GM12878 (cell line): Measurements from ENCODE around the gene NIPAL1. TPM values are rescaled to one million over a fixed set of nuclear protein-coding genes. Genes with fewer than 3 reads are reported as not detected.

ENCODE experiments used
- ATAC-seq: fragments of 200-7000 bp; cut with Tn5 transposase; 3 replicates; pipeline ENCODE4 v1.9.1; 2020; ENCODE audit warnings: mild to moderate bottlenecking, moderate library complexity
- BruUV-seq: library from RNA; stranded (reverse); fragments of 400-500 nt; replicated peaks from 2 replicates; lab custom pipeline; 2021; lab: Mats Ljungman, UMichigan
- CTCF ChIA-PET: fragments of 300-600 bp; sonication (Branson Sonifier 250); formaldehyde crosslinking; extraction: SDS; loops from one replicate; lab custom pipeline; 2021; ENCODE audit warnings: inconsistent platforms; lab: Yijun Ruan, JAX
- POLR2A ChIA-PET: fragments of 350-600 bp; formaldehyde crosslinking; extraction: SDS; loops from one replicate; lab custom pipeline; 2021; ENCODE audit warnings: inconsistent platforms; lab: Charles Lee
- RAD21 ChIA-PET: fragments of 300-600 bp; sonication (Branson Sonifier 250); formaldehyde crosslinking; loops from one replicate; lab custom pipeline; 2023; ENCODE audit warnings: antibody characterized with exemption; ENCODE audit not compliant: unreplicated experiment; lab: Charles Lee
- SMC1A ChIA-PET: fragments of 300-600 bp; sonication (Branson Sonifier 250); formaldehyde crosslinking; loops from one replicate; lab custom pipeline; 2023; ENCODE audit not compliant: unreplicated experiment, uncharacterized antibody; lab: Charles Lee
- DNase-seq: peaks from one replicate; pipeline ENCODE4 v3.0.0-alpha.2; 2011; ENCODE audit warnings: low read depth, low spot score
- FAIRE-seq: peaks from 3 replicates; lab custom pipeline; 2011; peaks lifted over from hg19 to GRCh38; lab: Jason Lieb, UNC
- H2AFZ ChIP-seq: 2 replicates; pipeline ENCODE4 v1.6.0; 2011; ENCODE audit warnings: low read depth, low read length, control low read depth; ENCODE audit not compliant: control insufficient read depth
- H3K27ac ChIP-seq: 2 replicates; pipeline ENCODE4 v1.5.1; 2011; ENCODE audit warnings: control low read depth; ENCODE audit not compliant: control insufficient read depth, insufficient read depth
- H3K27me3 ChIP-seq, 2 experiments: replicated peaks in 1 of 2; 2 replicates each; pipeline versions ENCODE4 v1.6.0 to v1.6.1; 2011; ENCODE audit warnings: low read length in 1 of 2; ENCODE audit not compliant: control insufficient read depth in 2 of 2, insufficient read depth in 2 of 2
- H3K36me3 ChIP-seq, 2 experiments: 2 replicates each; pipeline ENCODE4 v1.5.1; 2011; ENCODE audit warnings: low read length in 1 of 2; ENCODE audit not compliant: control insufficient read depth in 2 of 2, insufficient read depth in 2 of 2
- H3K4me1 ChIP-seq: 2 replicates; pipeline ENCODE4 v1.6.1; 2011; ENCODE audit warnings: mild to moderate bottlenecking, low read length, moderate library complexity, mixed read lengths; ENCODE audit not compliant: control insufficient read depth, insufficient read depth
- H3K4me2 ChIP-seq: 2 replicates; pipeline ENCODE4 v1.6.0; 2011; ENCODE audit warnings: control low read depth; ENCODE audit not compliant: control insufficient read depth, insufficient read depth
- H3K4me3 ChIP-seq: fragments of 200-600 bp; sonication (generic); 2 replicates; pipeline ENCODE4 v1.5.1; 2016
- H3K79me2 ChIP-seq: 2 replicates; pipeline ENCODE4 v1.6.0; 2011; ENCODE audit warnings: low read length; ENCODE audit not compliant: control insufficient read depth, insufficient read depth
- H3K9ac ChIP-seq: 2 replicates; pipeline ENCODE4 v1.8.0; 2011; ENCODE audit warnings: low read length, control low read depth, mixed read lengths; ENCODE audit not compliant: control insufficient read depth, insufficient read depth
- H3K9me3 ChIP-seq: replicated peaks from 3 replicates; pipeline ENCODE4 v1.5.1; 2011; ENCODE audit warnings: mild to moderate bottlenecking, low read length; ENCODE audit not compliant: control insufficient read depth, insufficient read depth
- H4K20me1 ChIP-seq: 2 replicates; pipeline ENCODE4 v1.6.0; 2011; ENCODE audit not compliant: control insufficient read depth, insufficient read depth
- ATF7 ChIP-seq: fragments of 450-650 bp; IDR thresholded peaks from 2 replicates; pipeline ENCODE4 v1.6.1; 2016; ENCODE audit warnings: low read depth, mild to moderate bottlenecking
- CBX3 ChIP-seq: fragments of 200-600 bp; sonication (generic); IDR thresholded peaks from 2 replicates; pipeline ENCODE4 v1.6.1; 2016; ENCODE audit warnings: low read depth, borderline replicate concordance
- CEBPB ChIP-seq, 2 experiments: fragments of 150-350 bp in 1 of 2; IDR thresholded peaks; 2 replicates each; pipeline ENCODE4 v1.6.1; 2012 to 2014; ENCODE audit warnings: low read depth in 2 of 2, low read length in 2 of 2, borderline replicate concordance in 1 of 2, inconsistent platforms in 1 of 2
- CHD2 ChIP-seq: IDR thresholded peaks from 2 replicates; pipeline ENCODE4 v1.6.1; 2011; ENCODE audit warnings: low read depth, low read length, improper control_type of control experiment, borderline replicate concordance
- CREB1 ChIP-seq: IDR thresholded peaks from 2 replicates; pipeline ENCODE4 v1.6.1; 2012; ENCODE audit warnings: low read depth, mild to moderate bottlenecking, inconsistent platforms
- DPF2 ChIP-seq: fragments of 450-650 bp; IDR thresholded peaks from 2 replicates; pipeline ENCODE4 v1.6.1; 2017; ENCODE audit warnings: mild to moderate bottlenecking
- GATAD2B ChIP-seq: fragments of 450-650 bp; conservative IDR thresholded peaks from 2 replicates; pipeline ENCODE4 v1.6.1; 2017; ENCODE audit warnings: low read depth, mild to moderate bottlenecking, moderate library complexity
- MYC ChIP-seq: IDR thresholded peaks from 2 replicates; pipeline ENCODE4 v1.6.1; 2011; ENCODE audit warnings: mild to moderate bottlenecking, low read length, moderate library complexity, inconsistent platforms; ENCODE audit not compliant: insufficient read depth, insufficient replicate concordance, insufficient read length, severe bottlenecking
- NFYB ChIP-seq: IDR thresholded peaks from 2 replicates; pipeline ENCODE4 v1.6.1; 2011; ENCODE audit warnings: low read depth, mild to moderate bottlenecking, low read length, improper control_type of control experiment, moderate library complexity; ENCODE audit not compliant: insufficient read depth
- PML ChIP-seq: IDR thresholded peaks from 2 replicates; pipeline ENCODE4 v1.6.1; 2012; ENCODE audit warnings: low read length, inconsistent platforms
- POLR2AphosphoS5 ChIP-seq: IDR thresholded peaks from 2 replicates; pipeline ENCODE4 v1.6.1; 2011; ENCODE audit warnings: mild to moderate bottlenecking, low read length, inconsistent platforms
- RAD21 ChIP-seq: IDR thresholded peaks from 2 replicates; pipeline ENCODE4 v1.6.1; 2011; ENCODE audit warnings: mild to moderate bottlenecking, low read depth, low read length, moderate library complexity; ENCODE audit not compliant: insufficient read depth
- SMARCA5 ChIP-seq: fragments of 450-650 bp; IDR thresholded peaks from 2 replicates; pipeline ENCODE4 v1.6.1; 2017; ENCODE audit warnings: mild to moderate bottlenecking
- SRF ChIP-seq, 2 experiments: IDR thresholded peaks; 2 replicates each; pipeline ENCODE4 v1.6.1; 2011; ENCODE audit warnings: low read depth in 2 of 2, low read length in 2 of 2, mild to moderate bottlenecking in 1 of 2, moderate library complexity in 1 of 2
- TARDBP ChIP-seq: IDR thresholded peaks from 2 replicates; pipeline ENCODE4 v1.6.1; 2016; ENCODE audit warnings: borderline replicate concordance
- TCF3 ChIP-seq: IDR thresholded peaks from 2 replicates; pipeline ENCODE4 v1.6.1; 2012; ENCODE audit warnings: low read depth, mild to moderate bottlenecking, low read length, borderline replicate concordance; ENCODE audit not compliant: insufficient read depth
- ZBED1 ChIP-seq: IDR thresholded peaks from 2 replicates; pipeline ENCODE4 v1.6.1; 2016; ENCODE audit warnings: borderline replicate concordance
- ZNF24 ChIP-seq: fragments of 450-650 bp; IDR thresholded peaks from 2 replicates; pipeline ENCODE4 v1.6.1; 2017; ENCODE audit warnings: antibody characterized with exemption, mild to moderate bottlenecking
- WGBS: methylation state at CpG from one replicate; pipeline ENCODE4 v1.1.6; 2016; ENCODE audit warnings: low lambda C conversion rate; ENCODE audit not compliant: insufficient replicate concordance, insufficient coverage; ENCODE audit errors: missing lambda C conversion rate; 5-methylcytosine and 5-hydroxymethylcytosine counted together
- in situ Hi-C: fragments of 300-500 bp; cut with MboI; formaldehyde crosslinking; loops from 9 replicates; pipeline ENCODE4 v1.14.3; 2018; ENCODE audit warnings: mixed read lengths
- intact Hi-C: fragments of 100-400 bp; cut with micrococcal nuclease; formaldehyde crosslinking; loops from one replicate; pipeline ENCODE4 v1.14.2; 2022; ENCODE audit not compliant: unreplicated experiment
- polyA plus RNA-seq, 11 experiments: library from polyadenylated mRNA; depleted of rRNA in 4 of 11; unstranded in 6 of 11; stranded (reverse) in 5 of 11; fragments of >200 nt; fragmentation: Nextera tagmentation in 4 of 11; fragmentation: Illumina TruSeq in 1 of 11; extraction: Ambion mirVana in 4 of 11; extraction: Trizol in 1 of 11; gene quantifications; 1 replicate in 1 of 11; 2 replicates in 10 of 11; pipeline versions ENCODE4 v1.2.1 to v1.2.3, GENCODE V29; 2011 to 2016; ENCODE audit warnings: inconsistent platforms in 2 of 11, missing spikeins in 2 of 11, low read depth in 1 of 11
- total RNA-seq, 4 experiments: library from RNA; depleted of rRNA in 3 of 4; stranded (reverse); fragments of >200 nt in 3 of 4; fragmentation: Illumina TruSeq in 1 of 4; extraction: Trizol in 1 of 4; gene quantifications; 2 replicates each; pipeline versions ENCODE4 v1.2.1 to v1.2.3, GENCODE V29; 2013 to 2021
- TF ChIP-seq, protein P1 (sequence below): IDR thresholded peaks from 2 replicates; pipeline ENCODE4 v1.6.1; 2011; ENCODE audit warnings: low read depth, low read length, improper control_type of control experiment, borderline replicate concordance
- TF ChIP-seq, protein P2 (sequence below): fragments of 150-350 bp; IDR thresholded peaks from 2 replicates; pipeline ENCODE4 v1.6.1; 2014; ENCODE audit warnings: mild to moderate bottlenecking, low read depth, low read length

Gene NIPAL1
- total and polyA plus RNA-seq, 10 of the 15 experiments (the other 5 are each of a cell fraction or from before 2014, with no cell fraction given), result 0.46 to 9.7 (median 5.9) TPM

DNA sequence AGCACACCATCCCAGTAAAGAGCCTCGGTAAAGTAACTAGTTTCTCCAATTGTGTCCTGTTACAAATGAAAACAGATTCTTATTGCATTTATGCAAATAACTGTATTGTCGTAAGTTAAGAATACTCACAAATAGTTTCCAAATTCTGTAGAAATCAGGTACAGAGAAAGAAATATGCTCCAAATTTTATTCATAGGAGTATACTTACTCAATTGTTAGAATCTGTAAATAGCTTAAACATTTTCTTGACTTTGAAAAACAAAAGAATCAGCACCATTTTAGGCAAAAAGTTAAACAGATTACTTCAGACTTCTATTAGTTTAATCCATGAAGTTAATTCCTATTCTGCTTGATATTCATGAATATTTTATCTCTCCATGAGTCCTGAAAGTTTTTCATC is 10.8 kb upstream of the NIPAL1 start:
- H3K9ac ChIP-seq, result no peak overlapping the region
- in situ Hi-C loops, result loop anchor here (5.0 kb wide), 1 partner anchor 77 kb away; no protein-coding TSS in a partner anchor
- DNase-seq, result no peak
- ChIA-PET SMC1A (no interaction called here), CTCF (interaction anchor here (1.0 to 7.3 kb wide), 2 partner anchors 82 to 104 kb away, joined by 3 to 129 read pairs; no protein-coding TSS in a partner anchor), RAD21 (no interaction called here), POLR2A (no interaction called here)
- TF ChIP-seq RAD21 (no peak), ZBED1 (no peak), TCF3 (no peak), DPF2 (no peak), ZNF24 (no peak), TARDBP (no peak), SMARCA5 (no peak), CHD2 (no peak), CREB1 (no peak), NFYB (no peak), ATF7 (no peak), POLR2AphosphoS5 (no peak), SRF (IDR thresholded peaks at IDR 0.05; ENCODE audit: low read depth in 2 of 2, low read length in 2 of 2) (no peak), GATAD2B (no peak), CEBPB (IDR thresholded peaks at IDR 0.05; ENCODE audit: borderline replicate concordance in 1 of 2, low read depth in 2 of 2, low read length in 2 of 2) (no peak), MYC (no peak), PML (no peak), CBX3 (no peak)
- TF ChIP-seq, protein P1, sequence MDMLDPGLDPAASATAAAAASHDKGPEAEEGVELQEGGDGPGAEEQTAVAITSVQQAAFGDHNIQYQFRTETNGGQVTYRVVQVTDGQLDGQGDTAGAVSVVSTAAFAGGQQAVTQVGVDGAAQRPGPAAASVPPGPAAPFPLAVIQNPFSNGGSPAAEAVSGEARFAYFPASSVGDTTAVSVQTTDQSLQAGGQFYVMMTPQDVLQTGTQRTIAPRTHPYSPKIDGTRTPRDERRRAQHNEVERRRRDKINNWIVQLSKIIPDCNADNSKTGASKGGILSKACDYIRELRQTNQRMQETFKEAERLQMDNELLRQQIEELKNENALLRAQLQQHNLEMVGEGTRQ, result no peak
- TF ChIP-seq, protein P2, sequence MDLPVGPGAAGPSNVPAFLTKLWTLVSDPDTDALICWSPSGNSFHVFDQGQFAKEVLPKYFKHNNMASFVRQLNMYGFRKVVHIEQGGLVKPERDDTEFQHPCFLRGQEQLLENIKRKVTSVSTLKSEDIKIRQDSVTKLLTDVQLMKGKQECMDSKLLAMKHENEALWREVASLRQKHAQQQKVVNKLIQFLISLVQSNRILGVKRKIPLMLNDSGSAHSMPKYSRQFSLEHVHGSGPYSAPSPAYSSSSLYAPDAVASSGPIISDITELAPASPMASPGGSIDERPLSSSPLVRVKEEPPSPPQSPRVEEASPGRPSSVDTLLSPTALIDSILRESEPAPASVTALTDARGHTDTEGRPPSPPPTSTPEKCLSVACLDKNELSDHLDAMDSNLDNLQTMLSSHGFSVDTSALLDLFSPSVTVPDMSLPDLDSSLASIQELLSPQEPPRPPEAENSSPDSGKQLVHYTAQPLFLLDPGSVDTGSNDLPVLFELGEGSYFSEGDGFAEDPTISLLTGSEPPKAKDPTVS, result no peak
- H3K4me1 ChIP-seq, result no peaks in the 10 kb centered on the region
- no peaks in the 10 kb centered on the region for H4K20me1 ChIP-seq
- no peaks in the 10 kb centered on the region for H3K36me3 ChIP-seq
- 48% methylated on average over 2 of the region's 2 CpGs for WGBS
- ATAC-seq, result no peak
- FAIRE-seq, result no peak
- no peak overlapping the region for H3K4me3 ChIP-seq
- H3K27ac ChIP-seq, result no peak overlapping the region
- no peaks in the 10 kb centered on the region for H3K27me3 ChIP-seq
- intact Hi-C loops, result no loop called here
- no peaks in the 10 kb centered on the region for H3K79me2 ChIP-seq
- BruUV-seq, result no TSS peak
- no peak overlapping the region for H2AFZ ChIP-seq
- H3K9me3 ChIP-seq, result peaks cover 3% of the 10 kb centered on the region
- no peak overlapping the region for H3K4me2 ChIP-seq
